ENCODE results near the gene EVL.

DNA sequence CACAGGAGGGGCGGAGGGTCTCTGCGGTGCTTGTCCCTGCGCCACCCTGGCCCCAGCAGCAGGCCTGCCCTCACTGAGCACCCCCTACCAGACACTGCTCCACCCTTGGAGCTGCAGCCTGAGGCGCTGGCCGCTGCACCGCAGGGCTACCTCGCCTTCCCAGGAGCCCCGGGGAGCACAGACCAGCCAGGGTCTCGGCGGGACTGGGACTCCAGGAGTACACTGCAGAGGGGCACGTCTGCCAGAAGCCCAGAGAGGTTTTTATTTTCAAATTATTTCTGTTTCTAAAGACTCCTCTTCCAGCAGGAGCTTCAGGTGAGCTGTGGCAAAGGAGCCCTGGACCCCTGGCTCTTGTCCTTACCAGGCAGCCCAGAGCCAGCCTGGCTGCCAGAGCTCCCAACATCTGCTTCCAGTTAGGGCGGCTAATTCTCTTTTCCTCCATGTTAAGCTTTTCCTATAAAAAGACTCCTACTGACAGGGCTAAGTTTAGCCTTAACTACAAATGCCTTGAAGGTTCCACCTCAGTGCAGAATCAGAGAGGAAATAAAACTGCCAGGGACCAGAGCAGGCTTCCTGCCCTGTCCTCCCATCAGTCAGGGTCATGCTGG, 67.8 kb downstream of the EVL start:
- TF ChIP-seq, protein P1, sequence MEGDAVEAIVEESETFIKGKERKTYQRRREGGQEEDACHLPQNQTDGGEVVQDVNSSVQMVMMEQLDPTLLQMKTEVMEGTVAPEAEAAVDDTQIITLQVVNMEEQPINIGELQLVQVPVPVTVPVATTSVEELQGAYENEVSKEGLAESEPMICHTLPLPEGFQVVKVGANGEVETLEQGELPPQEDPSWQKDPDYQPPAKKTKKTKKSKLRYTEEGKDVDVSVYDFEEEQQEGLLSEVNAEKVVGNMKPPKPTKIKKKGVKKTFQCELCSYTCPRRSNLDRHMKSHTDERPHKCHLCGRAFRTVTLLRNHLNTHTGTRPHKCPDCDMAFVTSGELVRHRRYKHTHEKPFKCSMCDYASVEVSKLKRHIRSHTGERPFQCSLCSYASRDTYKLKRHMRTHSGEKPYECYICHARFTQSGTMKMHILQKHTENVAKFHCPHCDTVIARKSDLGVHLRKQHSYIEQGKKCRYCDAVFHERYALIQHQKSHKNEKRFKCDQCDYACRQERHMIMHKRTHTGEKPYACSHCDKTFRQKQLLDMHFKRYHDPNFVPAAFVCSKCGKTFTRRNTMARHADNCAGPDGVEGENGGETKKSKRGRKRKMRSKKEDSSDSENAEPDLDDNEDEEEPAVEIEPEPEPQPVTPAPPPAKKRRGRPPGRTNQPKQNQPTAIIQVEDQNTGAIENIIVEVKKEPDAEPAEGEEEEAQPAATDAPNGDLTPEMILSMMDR (IDR thresholded peaks at IDR 0.05; ENCODE audit: insufficient read depth, low read length), result no peak
- TF ChIP-seq, protein P2, sequence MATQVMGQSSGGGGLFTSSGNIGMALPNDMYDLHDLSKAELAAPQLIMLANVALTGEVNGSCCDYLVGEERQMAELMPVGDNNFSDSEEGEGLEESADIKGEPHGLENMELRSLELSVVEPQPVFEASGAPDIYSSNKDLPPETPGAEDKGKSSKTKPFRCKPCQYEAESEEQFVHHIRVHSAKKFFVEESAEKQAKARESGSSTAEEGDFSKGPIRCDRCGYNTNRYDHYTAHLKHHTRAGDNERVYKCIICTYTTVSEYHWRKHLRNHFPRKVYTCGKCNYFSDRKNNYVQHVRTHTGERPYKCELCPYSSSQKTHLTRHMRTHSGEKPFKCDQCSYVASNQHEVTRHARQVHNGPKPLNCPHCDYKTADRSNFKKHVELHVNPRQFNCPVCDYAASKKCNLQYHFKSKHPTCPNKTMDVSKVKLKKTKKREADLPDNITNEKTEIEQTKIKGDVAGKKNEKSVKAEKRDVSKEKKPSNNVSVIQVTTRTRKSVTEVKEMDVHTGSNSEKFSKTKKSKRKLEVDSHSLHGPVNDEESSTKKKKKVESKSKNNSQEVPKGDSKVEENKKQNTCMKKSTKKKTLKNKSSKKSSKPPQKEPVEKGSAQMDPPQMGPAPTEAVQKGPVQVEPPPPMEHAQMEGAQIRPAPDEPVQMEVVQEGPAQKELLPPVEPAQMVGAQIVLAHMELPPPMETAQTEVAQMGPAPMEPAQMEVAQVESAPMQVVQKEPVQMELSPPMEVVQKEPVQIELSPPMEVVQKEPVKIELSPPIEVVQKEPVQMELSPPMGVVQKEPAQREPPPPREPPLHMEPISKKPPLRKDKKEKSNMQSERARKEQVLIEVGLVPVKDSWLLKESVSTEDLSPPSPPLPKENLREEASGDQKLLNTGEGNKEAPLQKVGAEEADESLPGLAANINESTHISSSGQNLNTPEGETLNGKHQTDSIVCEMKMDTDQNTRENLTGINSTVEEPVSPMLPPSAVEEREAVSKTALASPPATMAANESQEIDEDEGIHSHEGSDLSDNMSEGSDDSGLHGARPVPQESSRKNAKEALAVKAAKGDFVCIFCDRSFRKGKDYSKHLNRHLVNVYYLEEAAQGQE (IDR thresholded peaks at IDR 0.05; ENCODE audit: insufficient replicate concordance, low read depth), result no peak
- TF ChIP-seq POLR2AphosphoS5 (IDR thresholded peaks at IDR 0.05; ENCODE audit: low read depth) (no peak), GABPA (IDR thresholded peaks at IDR 0.05; ENCODE audit: low read depth) (no peak), SPI1 (IDR thresholded peaks at IDR 0.05; ENCODE audit: borderline replicate concordance, low read depth) (no peak)

Data from HL-60 (cell line).